Astrocyte (in vitro differentiated cells and primary cell): ENCODE measurements around the gene PTPRD.

ENCODE experiments used
- EZH2 ChIP-seq: IDR thresholded peaks from 2 replicates; pipeline ENCODE4 v1.6.1; 2012; ENCODE audit warnings: mild to moderate bottlenecking, low read length, inconsistent platforms; ENCODE audit not compliant: insufficient read depth
- TF ChIP-seq, protein P1 (sequence below): IDR thresholded peaks from 2 replicates; pipeline ENCODE4 v1.5.1; 2011; ENCODE audit warnings: low read depth, mild to moderate bottlenecking, inconsistent platforms, low read length, moderate library complexity; ENCODE audit not compliant: insufficient read depth

DNA sequence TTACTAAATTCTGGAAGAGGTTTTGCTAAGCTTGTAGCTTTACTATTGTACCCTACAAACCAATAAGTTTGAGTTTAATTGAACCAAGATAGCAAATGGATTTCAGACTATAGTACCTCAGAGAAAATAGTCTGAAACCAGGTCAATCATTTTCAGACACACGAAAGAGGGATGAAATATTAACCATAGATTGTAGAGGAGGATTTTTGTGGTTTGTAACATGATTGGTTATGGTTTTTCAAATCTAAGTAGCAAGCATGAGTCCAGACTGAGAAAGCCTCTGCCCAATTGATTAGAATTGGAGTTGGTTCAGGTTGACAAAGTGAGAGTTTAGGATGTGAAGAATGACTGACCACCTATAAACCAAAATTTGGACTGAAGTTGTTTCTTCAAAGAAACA, 2250.6 kb downstream of the PTPRD start:
- TF ChIP-seq, protein P1, sequence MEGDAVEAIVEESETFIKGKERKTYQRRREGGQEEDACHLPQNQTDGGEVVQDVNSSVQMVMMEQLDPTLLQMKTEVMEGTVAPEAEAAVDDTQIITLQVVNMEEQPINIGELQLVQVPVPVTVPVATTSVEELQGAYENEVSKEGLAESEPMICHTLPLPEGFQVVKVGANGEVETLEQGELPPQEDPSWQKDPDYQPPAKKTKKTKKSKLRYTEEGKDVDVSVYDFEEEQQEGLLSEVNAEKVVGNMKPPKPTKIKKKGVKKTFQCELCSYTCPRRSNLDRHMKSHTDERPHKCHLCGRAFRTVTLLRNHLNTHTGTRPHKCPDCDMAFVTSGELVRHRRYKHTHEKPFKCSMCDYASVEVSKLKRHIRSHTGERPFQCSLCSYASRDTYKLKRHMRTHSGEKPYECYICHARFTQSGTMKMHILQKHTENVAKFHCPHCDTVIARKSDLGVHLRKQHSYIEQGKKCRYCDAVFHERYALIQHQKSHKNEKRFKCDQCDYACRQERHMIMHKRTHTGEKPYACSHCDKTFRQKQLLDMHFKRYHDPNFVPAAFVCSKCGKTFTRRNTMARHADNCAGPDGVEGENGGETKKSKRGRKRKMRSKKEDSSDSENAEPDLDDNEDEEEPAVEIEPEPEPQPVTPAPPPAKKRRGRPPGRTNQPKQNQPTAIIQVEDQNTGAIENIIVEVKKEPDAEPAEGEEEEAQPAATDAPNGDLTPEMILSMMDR = no peak
- TF ChIP-seq EZH2 = no peak
